MM.1S (cell line): ENCODE data around the gene SENP7.

Experiments used
- DNase-seq: peaks from one replicate; pipeline ENCODE4 v3.0.0-alpha.2; 2015
- H2AFZ ChIP-seq: fragments of 300-600 bp; sonication (generic); 2 replicates; pipeline ENCODE4 v1.6.0; 2016; ENCODE audit warnings: antibody characterized with exemption, low read length
- H3F3A ChIP-seq: fragments of 300-600 bp; sonication (generic); 2 replicates; pipeline ENCODE4 v1.6.1; 2016; ENCODE audit warnings: mild to moderate bottlenecking, antibody characterized with exemption, low read length, moderate library complexity, mixed read lengths; ENCODE audit not compliant: insufficient read depth
- H3K27ac ChIP-seq: fragments of 300-600 bp; sonication (generic); 2 replicates; pipeline ENCODE4 v1.5.1; 2016; ENCODE audit warnings: mild to moderate bottlenecking, low read length
- H3K27me3 ChIP-seq: fragments of 300-600 bp; sonication (generic); replicated peaks from 2 replicates; pipeline ENCODE4 v1.6.0; 2016; ENCODE audit warnings: low read length; ENCODE audit not compliant: insufficient read depth
- H3K36me3 ChIP-seq: fragments of 300-600 bp; sonication (generic); replicated peaks from 2 replicates; pipeline ENCODE4 v1.6.1; 2016; ENCODE audit warnings: mild to moderate bottlenecking, low read length, mixed read lengths; ENCODE audit not compliant: insufficient read depth
- H3K4me1 ChIP-seq: fragments of 300-600 bp; sonication (generic); 2 replicates; pipeline ENCODE4 v1.6.1; 2016; ENCODE audit warnings: low read length, mixed read lengths
- H3K4me2 ChIP-seq: fragments of 300-600 bp; sonication (generic); 2 replicates; pipeline ENCODE4 v1.6.0; 2016; ENCODE audit warnings: low read depth, low read length
- H3K4me3 ChIP-seq: fragments of 300-600 bp; sonication (generic); 2 replicates; pipeline ENCODE4 v1.5.1; 2016; ENCODE audit warnings: low read length, mixed read lengths
- H3K79me2 ChIP-seq: fragments of 300-600 bp; sonication (generic); 2 replicates; pipeline ENCODE4 v1.6.1; 2016; ENCODE audit warnings: mixed run types, low read length, mixed read lengths
- H3K9ac ChIP-seq: fragments of 300-600 bp; sonication (generic); 2 replicates; pipeline ENCODE4 v1.6.1; 2016; ENCODE audit warnings: low read length, mixed read lengths
- H3K9me2 ChIP-seq: fragments of 300-600 bp; sonication (generic); replicated peaks from 2 replicates; pipeline ENCODE4 v1.6.1; 2016; ENCODE audit warnings: mild to moderate bottlenecking, low read length, mixed read lengths; ENCODE audit not compliant: insufficient read depth
- H3K9me3 ChIP-seq: fragments of 300-600 bp; sonication (generic); replicated peaks from 2 replicates; pipeline ENCODE4 v1.6.1; 2016; ENCODE audit warnings: mild to moderate bottlenecking, low read length, mixed read lengths; ENCODE audit not compliant: insufficient read depth
- H4K20me1 ChIP-seq: fragments of 300-600 bp; sonication (generic); 2 replicates; pipeline ENCODE4 v1.6.1; 2016; ENCODE audit warnings: mild to moderate bottlenecking, low read length, moderate library complexity, mixed read lengths; ENCODE audit not compliant: insufficient read depth
- CTCF ChIP-seq: fragments of 300-600 bp; sonication (generic); IDR thresholded peaks from 2 replicates; pipeline ENCODE4 v1.5.1; 2016; ENCODE audit warnings: antibody characterized with exemption, low read length, mixed read lengths
- EZH2 ChIP-seq: fragments of 300-600 bp; sonication (generic); optimal IDR thresholded peaks from 2 replicates; pipeline ENCODE3; 2017; ENCODE audit warnings: low read depth, mild to moderate bottlenecking, antibody characterized with exemption, low read length, mixed read lengths
- EZH2phosphoT487 ChIP-seq: fragments of 300-600 bp; sonication (generic); IDR thresholded peaks from 2 replicates; pipeline ENCODE4 v1.6.1; 2018; ENCODE audit warnings: antibody characterized with exemption, low read length

SENP7 gene

DNA sequence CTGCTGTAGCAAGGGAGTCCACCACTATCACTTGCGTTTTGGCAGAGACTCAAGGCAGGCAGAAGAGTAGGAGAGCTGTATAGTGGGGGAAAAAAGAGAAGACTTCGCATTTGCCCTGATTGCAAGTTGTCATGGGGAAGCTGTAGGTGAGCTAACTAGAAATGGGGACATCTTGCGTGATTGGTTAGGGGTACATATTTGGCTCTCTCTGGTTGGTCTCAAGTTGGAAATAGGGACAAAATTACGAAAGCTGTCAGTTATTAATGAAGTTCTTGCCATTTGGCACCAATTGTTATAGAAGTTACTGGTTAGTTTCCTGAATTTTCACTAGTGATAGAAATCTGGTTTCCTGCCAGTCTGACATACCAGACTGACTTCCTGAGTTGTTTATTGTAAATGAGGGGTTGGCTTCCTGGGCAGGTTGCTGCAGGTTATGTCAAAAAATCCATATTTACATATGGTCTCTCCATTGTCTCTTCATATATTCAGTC, 8.2 kb upstream of the SENP7 start:
- Histone ChIP-seq H3K4me1 (peaks cover 14% of the 10 kb centered on the region), H2AFZ (no peak overlapping the region), H3K36me3 (no peaks in the 10 kb centered on the region), H4K20me1 (no peaks in the 10 kb centered on the region), H3K4me2 (no peak overlapping the region), H3K4me3 (no peak overlapping the region), H3K9me2 (no peaks in the 10 kb centered on the region), H3F3A (peaks cover 20% of the 10 kb centered on the region), H3K9me3 (no peaks in the 10 kb centered on the region), H3K79me2 (no peaks in the 10 kb centered on the region), H3K27ac (no peak overlapping the region), H3K27me3 (no peaks in the 10 kb centered on the region), H3K9ac (no peak overlapping the region)
- DNase-seq = no peak
- TF ChIP-seq CTCF (no peak), EZH2 (no peak), EZH2phosphoT487 (no peak)

- no peaks in the 10 kb centered on the region for H4K20me1 ChIP-seq
- H3K9me3 ChIP-seq = no peaks in the 10 kb centered on the region
- H3K4me1 ChIP-seq = peaks cover 14% of the 10 kb centered on the region
- no peak overlapping the region for H3K27ac ChIP-seq
- H2AFZ ChIP-seq = no peak overlapping the region
- no peaks in the 10 kb centered on the region for H3K27me3 ChIP-seq
- H3K4me2 ChIP-seq = no peak overlapping the region
- H3K9ac ChIP-seq = no peak overlapping the region
- TF ChIP-seq EZH2phosphoT487 (no peak), EZH2 (no peak), CTCF (no peak)
- DNase-seq = no peak
- no peaks in the 10 kb centered on the region for H3K79me2 ChIP-seq
- H3K36me3 ChIP-seq = no peaks in the 10 kb centered on the region
- H3K4me3 ChIP-seq = no peak overlapping the region
- H3F3A ChIP-seq = peaks cover 20% of the 10 kb centered on the region
- H3K9me2 ChIP-seq = no peaks in the 10 kb centered on the region
Measured at GRCh38 chr3:101519685-101520365, 6.8 kb upstream of the SENP7 start.

DNA sequence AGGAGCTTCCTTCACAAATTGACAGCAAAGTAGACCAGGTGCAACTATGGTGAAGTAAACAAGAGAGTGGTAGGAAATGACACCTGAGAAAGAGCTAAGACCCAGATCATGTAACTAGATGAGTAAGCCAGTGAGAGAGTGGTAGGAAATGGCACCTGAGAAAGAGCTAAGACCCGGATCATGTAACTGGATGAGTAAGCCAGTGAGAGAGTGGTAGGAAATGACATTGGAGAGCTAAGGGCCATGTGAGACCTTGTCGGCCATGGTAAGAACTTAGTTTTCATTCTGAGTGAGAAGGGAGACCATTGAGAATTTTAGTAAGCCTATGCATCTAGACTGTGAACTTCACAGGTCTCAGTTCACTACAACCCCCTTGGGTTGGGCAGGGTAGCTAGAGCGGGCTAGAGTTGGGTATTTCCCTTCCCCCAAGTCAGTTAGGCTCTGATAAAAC, 5.4 kb upstream of the SENP7 start:
- peak overlapping the region; percentile 90 for H3K27ac ChIP-seq
- H3K36me3 ChIP-seq = no peaks in the 10 kb centered on the region
- no peaks in the 10 kb centered on the region for H3K79me2 ChIP-seq
- peak overlapping the region; percentile 62 for H2AFZ ChIP-seq
- no peaks in the 10 kb centered on the region for H4K20me1 ChIP-seq
- H3K9me3 ChIP-seq = no peaks in the 10 kb centered on the region
- peak overlapping the region; percentile 57 for H3K9ac ChIP-seq
- H3K4me1 ChIP-seq = peaks cover 21% of the 10 kb centered on the region
- peak overlapping the region; percentile 59 for H3K4me2 ChIP-seq
- H3K9me2 ChIP-seq = no peaks in the 10 kb centered on the region
- H3K4me3 ChIP-seq = peak overlapping the region; percentile 41
- peak; percentile 90 for DNase-seq
- no peak for TF ChIP-seq CTCF
- no peak for TF ChIP-seq EZH2phosphoT487
- TF ChIP-seq EZH2 = no peak
- H3F3A ChIP-seq = peaks cover 20% of the 10 kb centered on the region
- no peaks in the 10 kb centered on the region for H3K27me3 ChIP-seq
